ENCODE results near the gene BCAS3.

- TF ChIP-seq CTCF (IDR thresholded peaks at IDR 0.05; ENCODE audit: insufficient read depth, low read depth, low read length) (no peak), EZH2 (IDR thresholded peaks at IDR 0.05; ENCODE audit: insufficient read depth, low read length) (no peak)
These were observed 388.4 kb downstream of the BCAS3 start for GRCh38 chr17:61066062-61066461.
